ENCODE results near the gene FIGN. TPM values are rescaled to one million over a fixed set of nuclear protein-coding genes. Genes with fewer than 3 reads are reported as not detected.

FIGN gene
- total RNA-seq, 6 donors from 2014 or later: 0.91 to 4.5 (median 4.1) TPM

GRCh38 chr2:163733301-163733938 lies 2.4 kb downstream of the FIGN start:
- no peak for DNase-seq
- WGBS, 2 donors: 48 to 54% methylated on average over 15 of the region's 15 CpGs
- ATAC-seq (ENCODE audit: low FRiP score in 2 of 2): no peak
- H3K36me3 ChIP-seq: no peaks in the 10 kb centered on the region
- H3K27me3 ChIP-seq: no peaks in the 10 kb centered on the region
- no peaks in the 10 kb centered on the region for H3K4me1 ChIP-seq
- peak overlapping the region in 3 of 4 donors; percentile 3 to 65 (median 61) for H3K4me3 ChIP-seq
- H3K27ac ChIP-seq: peak overlapping the region in 3 of 4 donors; percentile 35 to 58 (median 44)
- no peak for TF ChIP-seq POLR2A (IDR thresholded peaks at IDR 0.05)
- no peak for TF ChIP-seq EP300 (IDR thresholded peaks at IDR 0.05)
- TF ChIP-seq CTCF (IDR thresholded peaks at IDR 0.05): no peak
- no peak for TF ChIP-seq POLR2AphosphoS5 (IDR thresholded peaks at IDR 0.05)
- no peaks in the 10 kb centered on the region for H3K9me3 ChIP-seq

GRCh38 chr2:163732727-163733126 lies 3.1 kb downstream of the FIGN start:
- Histone ChIP-seq H3K27ac (peak overlapping the region in 3 of 4 donors; percentile 35 to 58 (median 44)), H3K27me3 (no peaks in the 10 kb centered on the region), H3K4me1 (peaks cover 0 to under 1% (median 0%) of the 10 kb centered on the region in 4 donors), H3K4me3 (peak overlapping the region in 2 of 4 donors; percentile 61 to 65), H3K9me3 (no peaks in the 10 kb centered on the region), H3K36me3 (no peaks in the 10 kb centered on the region)
- TF ChIP-seq POLR2A (IDR thresholded peaks at IDR 0.05) (no peak), CTCF (IDR thresholded peaks at IDR 0.05) (no peak), POLR2AphosphoS5 (IDR thresholded peaks at IDR 0.05) (no peak), EP300 (IDR thresholded peaks at IDR 0.05) (no peak)
- ATAC-seq (ENCODE audit: low FRiP score in 2 of 2) (no peak), DNase-seq (no peak)
- WGBS, 2 donors: 33 to 34% methylated on average over 4 of the region's 4 CpGs

GRCh38 chr2:163731735-163732134 lies 4.1 kb downstream of the FIGN start:
- Histone ChIP-seq H3K4me3 (no peak overlapping the region), H3K27ac (peak overlapping the region in 2 of 4 donors; percentile 55 to 58)

GRCh38 chr2:163730556-163730955 lies 5.3 kb downstream of the FIGN start:
- H3K36me3 ChIP-seq: no peaks in the 10 kb centered on the region
- DNase-seq (no peak), ATAC-seq (ENCODE audit: low FRiP score in 2 of 2) (no peak)
- H3K27me3 ChIP-seq: no peaks in the 10 kb centered on the region
- no peaks in the 10 kb centered on the region for H3K9me3 ChIP-seq
- H3K4me1 ChIP-seq: peaks cover 0 to 6% (median 0%) of the 10 kb centered on the region in 4 donors
- WGBS, 2 donors: 81 to 92% methylated on average over 1 of the region's 1 CpG
- H3K4me3 ChIP-seq: no peak overlapping the region
- peak overlapping the region in 1 of 4 donors; percentile 55 for H3K27ac ChIP-seq
- TF ChIP-seq POLR2A (IDR thresholded peaks at IDR 0.05) (no peak), EP300 (IDR thresholded peaks at IDR 0.05) (no peak), POLR2AphosphoS5 (IDR thresholded peaks at IDR 0.05) (no peak), CTCF (IDR thresholded peaks at IDR 0.05) (no peak)

More at GRCh38 chr2:163731735-163732134, 4.1 kb downstream of the FIGN start:
- Histone ChIP-seq H3K4me1 (peaks cover 0 to 6% (median 0%) of the 10 kb centered on the region in 4 donors), H3K36me3 (no peaks in the 10 kb centered on the region), H3K27me3 (no peaks in the 10 kb centered on the region), H3K9me3 (no peaks in the 10 kb centered on the region)
- no peak for TF ChIP-seq POLR2A (IDR thresholded peaks at IDR 0.05)
- no peak for TF ChIP-seq CTCF (IDR thresholded peaks at IDR 0.05)
- no peak for TF ChIP-seq POLR2AphosphoS5 (IDR thresholded peaks at IDR 0.05)
- no peak for TF ChIP-seq EP300 (IDR thresholded peaks at IDR 0.05)
- DNase-seq (no peak), ATAC-seq (ENCODE audit: low FRiP score in 2 of 2) (no peak)

All from upper lobe of left lung (tissue), 6 donors.